PC-9 (cell line): ENCODE data around the gene EIF4G3. TPM values are rescaled to one million over a fixed set of nuclear protein-coding genes. Genes with fewer than 3 reads are reported as not detected.

ENCODE experiments used
- BruUV-seq: library from RNA; stranded (reverse); fragments of 400-500 nt; replicated peaks from 2 replicates; lab custom pipeline; 2021; lab: Mats Ljungman, UMichigan
- CTCF ChIA-PET: fragments of 300-600 bp; sonication (Branson Sonifier 250); formaldehyde crosslinking; loops from one replicate; lab custom pipeline; 2022; ENCODE audit warnings: antibody characterized with exemption; lab: Charles Lee
- POLR2A ChIA-PET: fragments of 300-600 bp; sonication (Branson Sonifier 250); formaldehyde crosslinking; loops from one replicate; lab custom pipeline; 2022; ENCODE audit warnings: antibody characterized with exemption; ENCODE audit not compliant: unreplicated experiment; lab: Charles Lee
- DNase-seq, 2 experiments: peaks; one replicate each; pipeline versions ENCODE4 v3.0.0 to v3.0.0-alpha.2; 2015 to 2022; ENCODE audit warnings: mixed read lengths in 1 of 2
- H2AFZ ChIP-seq: fragments of 200-600 bp; sonication (generic); 2 replicates; pipeline ENCODE4 v1.8.1; 2017; ENCODE audit warnings: antibody characterized with exemption
- H3F3A ChIP-seq: fragments of 200-600 bp; sonication (generic); 2 replicates; pipeline ENCODE4 v1.8.1; 2017; ENCODE audit warnings: antibody characterized with exemption, mild to moderate bottlenecking, low read depth; ENCODE audit not compliant: insufficient read depth
- H3K27ac ChIP-seq: fragments of 200-600 bp; sonication (generic); 2 replicates; pipeline ENCODE4 v1.6.1; 2016; ENCODE audit warnings: mixed run types
- H3K27me3 ChIP-seq: fragments of 200-600 bp; sonication (generic); 2 replicates; pipeline ENCODE4 v1.6.1; 2016; ENCODE audit warnings: low read depth, mixed run types; ENCODE audit not compliant: insufficient read depth
- H3K36me3 ChIP-seq: fragments of 200-600 bp; sonication (generic); 2 replicates; pipeline ENCODE4 v1.6.1; 2016; ENCODE audit warnings: low read depth, mixed run types
- H3K4me1 ChIP-seq: fragments of 200-600 bp; sonication (generic); replicated peaks from 2 replicates; pipeline ENCODE4 v1.6.1; 2016; ENCODE audit warnings: mixed run types; ENCODE audit not compliant: insufficient read depth
- H3K4me2 ChIP-seq: fragments of 200-600 bp; sonication (generic); 2 replicates; pipeline ENCODE4 v1.6.1; 2017; ENCODE audit warnings: mixed run types
- H3K4me3 ChIP-seq: fragments of 200-600 bp; sonication (generic); 2 replicates; pipeline ENCODE4 v1.6.1; 2016; ENCODE audit warnings: mixed run types
- H3K79me2 ChIP-seq: fragments of 200-600 bp; sonication (generic); 2 replicates; pipeline ENCODE4 v1.6.1; 2017; ENCODE audit warnings: low read depth, mixed run types
- H3K9me2 ChIP-seq: fragments of 200-600 bp; sonication (generic); 2 replicates; pipeline ENCODE4 v1.8.1; 2017; ENCODE audit warnings: mild to moderate bottlenecking; ENCODE audit not compliant: insufficient read depth
- H3K9me3 ChIP-seq: fragments of 200-600 bp; sonication (generic); 2 replicates; pipeline ENCODE4 v1.8.1; 2016; ENCODE audit warnings: low read depth; ENCODE audit not compliant: insufficient read depth
- H4K20me1 ChIP-seq: fragments of 200-600 bp; sonication (generic); 2 replicates; pipeline ENCODE4 v1.8.1; 2017; ENCODE audit not compliant: insufficient read depth
- CTCF ChIP-seq: fragments of 200-600 bp; sonication (generic); conservative IDR thresholded peaks from 2 replicates; pipeline ENCODE4 v1.6.1; 2017; ENCODE audit warnings: mixed run types, antibody characterized with exemption, mild to moderate bottlenecking, moderate library complexity
- EZH2 ChIP-seq: fragments of 200-600 bp; sonication (generic); IDR thresholded peaks from 2 replicates; pipeline ENCODE4 v1.8.0; 2017; ENCODE audit warnings: antibody characterized with exemption, low read depth
- intact Hi-C: fragments of 100-400 bp; cut with micrococcal nuclease; formaldehyde crosslinking; loops from one replicate; pipeline ENCODE4 v1.10.0; 2022; ENCODE audit not compliant: unreplicated experiment
- total RNA-seq: library from RNA; stranded (reverse); gene quantifications from 2 replicates; pipeline ENCODE4 v1.2.3, GENCODE V29; 2021

Gene EIF4G3
- total RNA-seq, 1 experiment from 2014 or later: 63.2 TPM

GRCh38 chr1:20850021-20850420 lies 326.7 kb downstream of the EIF4G3 start:
- no peaks in the 10 kb centered on the region for H3K9me2 ChIP-seq
- no peaks in the 10 kb centered on the region for H4K20me1 ChIP-seq
- no peak overlapping the region for H3K4me2 ChIP-seq
- no peak for DNase-seq
- H3F3A ChIP-seq: peaks cover 11% of the 10 kb centered on the region
- H3K27me3 ChIP-seq: no peaks in the 10 kb centered on the region
- TF ChIP-seq EZH2: no peak
- TF ChIP-seq CTCF: no peak
- H2AFZ ChIP-seq: no peak overlapping the region
- H3K4me1 ChIP-seq: 0 out of 2 replicates have a peak, but pooled peaks cover 9% of the 10 kb centered on the region
- H3K79me2 ChIP-seq: no peaks in the 10 kb centered on the region
- BruUV-seq: no TSS peak
- ChIA-PET CTCF (no interaction called here), POLR2A (no interaction called here)
- peaks cover 11% of the 10 kb centered on the region; the same call in 1 of the 2 replicates for H3K36me3 ChIP-seq
- H3K4me3 ChIP-seq: no peak overlapping the region
- no peaks in the 10 kb centered on the region for H3K9me3 ChIP-seq
- H3K27ac ChIP-seq: no peak overlapping the region
- intact Hi-C loops: no loop called here

GRCh38 chr1:20849100-20849499 lies 327.6 kb downstream of the EIF4G3 start:
- intact Hi-C loops: loop anchor here (10.0 kb wide), 1 partner anchor 346 kb away; no protein-coding TSS in a partner anchor
- peaks cover 11% of the 10 kb centered on the region; the same call in 1 of the 2 replicates for H3K36me3 ChIP-seq
- H3K27me3 ChIP-seq: no peaks in the 10 kb centered on the region
- no peaks in the 10 kb centered on the region for H3K79me2 ChIP-seq
- H3K4me1 ChIP-seq: 0 out of 2 replicates have a peak, but pooled peaks cover 9% of the 10 kb centered on the region
- ChIA-PET POLR2A (no interaction called here), CTCF (interaction anchor here (0.5 kb wide), 1 partner anchor 42 kb away, joined by 24 read pairs; no protein-coding TSS in a partner anchor)
- H3K9me2 ChIP-seq: no peaks in the 10 kb centered on the region
- H3K27ac ChIP-seq: no peak overlapping the region
- no peak overlapping the region for H3K4me3 ChIP-seq
- no peaks in the 10 kb centered on the region for H3K9me3 ChIP-seq
- H3K4me2 ChIP-seq: no peak overlapping the region
- H3F3A ChIP-seq: peaks cover 11% of the 10 kb centered on the region
- no peaks in the 10 kb centered on the region for H4K20me1 ChIP-seq
- TF ChIP-seq CTCF (no peak), EZH2 (no peak)
- no TSS peak for BruUV-seq
- H2AFZ ChIP-seq: no peak overlapping the region
- no peak for DNase-seq

- H3K36me3 ChIP-seq: peaks cover 11% of the 10 kb centered on the region; the same call in 1 of the 2 replicates
- no peaks in the 10 kb centered on the region for H3K27me3 ChIP-seq
- no peaks in the 10 kb centered on the region for H3K79me2 ChIP-seq
- no peaks in the 10 kb centered on the region for H3K9me2 ChIP-seq
- intact Hi-C loops: loop anchor here (10.0 kb wide), 1 partner anchor 347 kb away; no protein-coding TSS in a partner anchor
- ChIA-PET POLR2A (interaction anchor here (0.7 kb wide), 2 partner anchors 134 to 694 kb away, joined by 4 to 5 read pairs; no protein-coding TSS in a partner anchor), CTCF (no interaction called here)
- H3K4me2 ChIP-seq: no peak overlapping the region
- BruUV-seq: no TSS peak
- H3F3A ChIP-seq: peaks cover 11% of the 10 kb centered on the region
- TF ChIP-seq CTCF (no peak), EZH2 (no peak)
- H2AFZ ChIP-seq: no peak overlapping the region
- DNase-seq: peak in 1 of 2 experiments; percentile 69
- no peak overlapping the region for H3K4me3 ChIP-seq
- H3K27ac ChIP-seq: no peak overlapping the region
- no peaks in the 10 kb centered on the region for H3K9me3 ChIP-seq
- 0 out of 2 replicates have a peak, but pooled peaks cover 9% of the 10 kb centered on the region for H3K4me1 ChIP-seq
- no peaks in the 10 kb centered on the region for H4K20me1 ChIP-seq
Measured at GRCh38 chr1:20848162-20848561, 328.5 kb downstream of the EIF4G3 start.
